ENCODE data around the gene PSMB5.

The PSMB5 gene

GRCh38 chr14:22984959-22985658 is 49.6 kb downstream of the PSMB5 start:
- TF ChIP-seq CTCF (IDR thresholded peaks at IDR 0.05) = no peak

- TF ChIP-seq CTCF (IDR thresholded peaks at IDR 0.05) = no peak
These were observed 52.0 kb downstream of the PSMB5 start, which contains the start of gene AJUBA for GRCh38 chr14:22982477-22983245. AJUBA (minus strand) TSS chr14:22982551; CDS start chr14:22982266, 285 bp downstream.

- TF ChIP-seq CTCF (IDR thresholded peaks at IDR 0.05) = no peak
These were observed 52.7 kb downstream of the PSMB5 start for GRCh38 chr14:22981876-22982476.

- TF ChIP-seq CTCF (IDR thresholded peaks at IDR 0.05) = no peak
These were observed 53.4 kb downstream of the PSMB5 start for GRCh38 chr14:22981090-22981875.

- no peak for TF ChIP-seq CTCF (IDR thresholded peaks at IDR 0.05)
These were observed 54.0 kb downstream of the PSMB5 start for GRCh38 chr14:22980672-22981089.

- no peak for TF ChIP-seq CTCF (IDR thresholded peaks at IDR 0.05)
These were observed 54.8 kb downstream of the PSMB5 start for GRCh38 chr14:22979748-22980392.

All from LNCAP (cell line).